T follicular helper cell (primary cell): ENCODE results near the gene OR14I1.

Experiments used
- DNase-seq: peaks from one replicate; pipeline ENCODE4 v3.0.0-alpha.2; 2020; ENCODE audit warnings: low read depth
- total RNA-seq, 2 experiments: gene quantifications; one replicate each; lab custom pipeline; 2026; lab: John Stamatoyannopoulos, UW

OR14I1 gene
- 0 reads per million in 2 experiments for total RNA-seq

GRCh38 chr1:248702714-248703113 is at the start of gene OR14I1:
OR14I1 (minus strand) TSS chr1:248702766.
- no peak for DNase-seq

GRCh38 chr1:248751635-248752034 is 49.1 kb upstream of the OR14I1 start:
- DNase-seq, result no peak

- DNase-seq, result no peak
These were observed 48.6 kb upstream of the OR14I1 start for GRCh38 chr1:248751142-248751541.

GRCh38 chr1:248750496-248750895 is 47.9 kb upstream of the OR14I1 start:
- DNase-seq, result no peak

GRCh38 chr1:248748211-248748610 is 45.6 kb upstream of the OR14I1 start:
- DNase-seq, result no peak

DNA sequence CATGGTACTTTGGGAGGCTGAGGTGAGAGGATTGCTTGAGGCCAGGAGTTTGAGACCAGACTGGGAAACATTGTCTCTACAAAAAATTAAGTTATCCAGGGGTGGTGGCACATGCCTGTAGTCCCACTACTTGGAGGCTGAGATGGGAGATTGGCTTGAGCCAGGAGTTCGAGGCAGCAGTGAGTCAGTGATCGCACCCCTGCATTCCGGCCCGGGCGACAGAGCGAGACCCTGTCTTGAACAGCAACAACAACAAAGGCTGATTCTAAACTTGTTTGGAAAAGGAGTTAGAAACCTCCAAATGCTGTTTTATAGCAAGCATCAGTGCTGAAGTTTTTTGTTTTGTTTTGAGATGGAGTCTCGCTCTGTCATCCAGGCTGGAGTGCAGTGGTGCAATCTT is 38.3 kb upstream of the OR14I1 start:
- DNase-seq, result no peak

- no peak for DNase-seq
These were observed 37.1 kb upstream of the OR14I1 start for GRCh38 chr1:248739572-248740205.

- DNase-seq, result no peak
These were observed 34.9 kb upstream of the OR14I1 start for GRCh38 chr1:248737457-248737856.

DNA sequence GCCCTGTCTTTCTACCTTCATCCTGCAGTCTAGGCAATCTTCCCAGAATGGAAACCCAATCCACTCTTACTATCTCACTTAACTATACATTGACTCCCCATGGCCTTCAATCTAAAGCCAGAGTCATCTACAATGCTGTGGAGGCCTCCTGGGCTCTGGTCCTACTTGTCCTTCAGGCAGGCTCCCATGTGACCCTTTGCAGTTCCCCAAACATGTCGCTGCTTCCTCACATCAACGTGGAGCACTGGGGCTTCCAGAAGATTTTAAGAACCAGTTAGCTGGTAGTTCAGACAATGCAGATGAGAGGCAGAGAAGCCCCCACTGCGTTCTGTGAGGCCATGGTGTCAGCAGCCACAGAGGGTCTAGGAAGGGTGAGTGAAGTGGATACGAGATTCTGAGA is 34.4 kb upstream of the OR14I1 start:
- no peak for DNase-seq

GRCh38 chr1:248733566-248733965 is 31.0 kb upstream of the OR14I1 start:
- DNase-seq, result no peak

- DNase-seq, result no peak
These were observed 28.2 kb upstream of the OR14I1 start for GRCh38 chr1:248730507-248731335.

- DNase-seq, result no peak
These were observed 11.7 kb upstream of the OR14I1 start for GRCh38 chr1:248714248-248714647.

DNA sequence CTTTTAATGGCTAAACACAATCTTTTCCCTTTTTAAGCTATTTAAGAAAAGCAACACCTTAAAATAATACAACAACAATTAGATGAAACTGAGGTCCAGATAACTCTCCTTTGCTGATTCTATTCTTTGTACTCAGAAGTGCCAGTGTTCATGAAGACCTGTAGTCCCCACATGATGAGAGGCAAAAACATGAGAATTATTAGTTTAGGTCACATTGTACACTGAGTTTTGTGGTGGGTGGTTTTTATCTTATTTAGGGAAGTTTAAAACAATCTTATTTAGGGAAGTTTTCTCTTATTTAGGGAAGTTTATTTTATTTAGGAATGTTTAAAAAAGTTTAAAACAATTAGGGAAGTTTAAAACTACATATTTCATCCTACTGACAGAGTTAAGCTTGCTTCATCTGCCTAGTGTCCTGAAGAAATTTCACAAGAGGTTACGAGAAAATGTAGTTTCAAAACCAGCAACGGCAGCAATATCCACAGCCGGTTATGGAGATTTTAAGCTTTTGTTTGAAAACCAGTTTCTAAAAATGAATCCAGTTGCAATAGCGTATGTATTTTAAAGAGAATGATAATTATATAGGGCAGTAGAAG is 7.8 kb upstream of the OR14I1 start:
- no peak for DNase-seq

GRCh38 chr1:248704606-248705005 is 2.0 kb upstream of the OR14I1 start:
- DNase-seq, result no peak

- no peak for DNase-seq
These were observed 1.1 kb upstream of the OR14I1 start for GRCh38 chr1:248703674-248704073.

GRCh38 chr1:248699099-248699498 is 3.5 kb downstream of the OR14I1 start:
- no peak for DNase-seq

DNA sequence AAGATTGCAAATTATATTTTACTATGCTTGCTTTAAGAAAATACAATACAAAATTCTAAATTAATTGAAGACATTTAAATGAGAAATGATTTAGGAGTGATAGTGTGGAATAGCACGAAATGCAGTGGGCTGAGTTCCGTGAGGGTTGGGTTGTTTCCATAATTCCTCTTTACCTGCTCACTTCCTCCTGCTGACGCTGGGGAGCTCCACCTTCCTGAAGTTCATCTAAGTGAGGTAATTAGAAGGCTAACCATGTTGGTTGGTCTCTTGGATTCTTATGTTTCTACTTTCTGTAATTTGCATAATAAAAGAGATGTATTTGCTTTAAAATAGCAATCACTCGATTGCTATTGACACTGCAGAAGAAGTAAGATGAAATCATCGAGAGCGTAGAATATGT is 4.7 kb downstream of the OR14I1 start:
- no peak for DNase-seq

DNA sequence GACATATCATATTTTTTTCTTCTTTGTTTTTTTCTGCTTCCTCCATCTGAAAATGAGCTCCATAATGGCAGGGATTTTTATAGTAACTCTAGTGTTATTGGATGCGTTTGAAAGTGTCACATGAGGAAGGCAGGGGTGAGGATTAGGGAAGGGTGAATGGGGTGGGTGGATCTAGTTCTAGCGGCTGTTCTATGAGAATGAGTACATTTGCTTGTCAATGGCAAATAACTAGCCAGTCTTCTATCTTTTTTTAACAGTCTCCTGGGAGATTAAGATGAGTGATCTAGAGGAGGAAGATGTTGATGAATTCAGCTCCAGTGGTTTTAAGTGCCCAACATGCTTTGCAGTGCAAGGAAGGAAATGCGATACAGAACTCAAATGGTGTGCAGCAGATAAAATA is 5.8 kb downstream of the OR14I1 start:
- no peak for DNase-seq

DNA sequence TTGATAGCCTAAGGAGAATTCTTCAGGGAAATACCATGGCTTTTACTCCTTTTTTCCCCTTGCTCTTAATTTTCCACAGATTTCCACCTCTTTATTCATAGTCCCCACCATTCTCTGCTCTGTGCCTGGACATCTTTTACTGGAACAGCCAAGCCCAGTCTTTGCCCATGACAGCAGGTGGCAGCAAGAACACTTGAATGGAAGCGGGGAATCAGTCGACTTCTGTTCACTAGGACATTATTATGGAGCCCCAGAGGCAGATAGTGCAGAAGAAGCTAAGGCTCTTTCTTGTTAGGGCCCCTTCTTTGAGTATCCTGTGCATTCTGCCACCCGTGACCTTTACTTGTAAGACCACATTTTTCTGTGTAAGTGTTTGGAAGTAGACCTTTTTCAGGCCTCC is 6.3 kb downstream of the OR14I1 start:
- no peak for DNase-seq

GRCh38 chr1:248695451-248696132 is 7.0 kb downstream of the OR14I1 start:
- no peak for DNase-seq

DNA sequence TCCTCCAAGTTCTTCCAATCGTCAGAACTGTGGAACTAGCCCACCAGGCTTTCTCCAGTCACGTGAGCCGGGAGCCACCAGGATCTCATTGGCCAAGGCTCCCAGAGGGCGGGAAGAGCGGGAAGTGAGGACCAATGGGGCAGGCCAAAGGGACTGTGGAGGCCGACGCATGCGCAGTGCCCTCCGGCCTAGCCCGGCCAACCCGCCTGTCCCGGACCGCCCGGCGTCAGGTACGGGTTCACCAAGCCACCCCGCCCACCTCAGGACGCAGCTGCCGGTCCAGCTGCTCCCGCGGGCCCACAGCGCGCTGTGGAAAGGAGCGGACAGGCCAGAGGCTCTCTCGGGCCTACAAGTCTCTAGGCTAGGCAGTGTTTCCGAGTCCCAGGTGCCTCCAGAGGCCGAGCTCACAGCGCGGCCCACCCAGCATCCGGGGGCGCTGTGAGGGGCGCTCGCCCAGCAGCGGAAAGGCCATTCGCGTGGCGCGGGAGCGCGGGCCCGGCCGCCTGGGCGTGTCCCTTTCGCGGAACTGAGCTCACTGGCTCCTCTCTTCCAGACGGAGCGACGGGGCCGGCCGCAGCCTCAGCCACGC is 10.9 kb downstream of the OR14I1 start:
- no peak for DNase-seq
